HG03064 (cell line): ENCODE data around the gene CTRB2.
"Not testable (repeated sequence)": the region's sequence is repeated elsewhere in the genome, so short reads cannot be mapped to it uniquely, and the experiment has no call there.

Source experiments
- ATAC-seq: cut with Tn5 transposase; IDR thresholded peaks from one replicate; pipeline ENCODE4 v1.9.1; 2021; ENCODE audit warnings: low read depth; ENCODE audit not compliant: unreplicated experiment

Gene CTRB2

GRCh38 chr16:75242436-75243078, 35.6 kb upstream of the CTRB2 start:
- not testable (repeated sequence) for ATAC-seq

DNA sequence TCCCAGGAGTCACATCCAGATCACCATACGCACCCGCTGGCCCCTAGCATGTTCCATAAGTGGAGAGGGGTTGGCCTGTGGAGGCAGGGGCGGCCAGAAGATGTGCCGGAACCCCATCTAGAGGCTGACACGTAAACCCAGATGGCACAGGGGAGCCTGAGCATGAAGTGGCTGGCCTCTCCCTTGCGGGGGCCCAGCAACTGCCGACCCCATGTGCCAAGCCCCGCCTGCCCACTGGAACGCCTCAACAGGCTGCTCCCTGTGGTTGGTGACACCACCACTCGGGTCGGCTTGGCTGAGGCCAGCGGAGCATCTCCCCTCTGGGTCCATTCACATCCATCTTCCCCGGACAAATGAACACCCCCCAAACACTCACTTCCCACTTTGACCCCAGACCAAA, 35.0 kb upstream of the CTRB2 start:
- no peak for ATAC-seq

DNA sequence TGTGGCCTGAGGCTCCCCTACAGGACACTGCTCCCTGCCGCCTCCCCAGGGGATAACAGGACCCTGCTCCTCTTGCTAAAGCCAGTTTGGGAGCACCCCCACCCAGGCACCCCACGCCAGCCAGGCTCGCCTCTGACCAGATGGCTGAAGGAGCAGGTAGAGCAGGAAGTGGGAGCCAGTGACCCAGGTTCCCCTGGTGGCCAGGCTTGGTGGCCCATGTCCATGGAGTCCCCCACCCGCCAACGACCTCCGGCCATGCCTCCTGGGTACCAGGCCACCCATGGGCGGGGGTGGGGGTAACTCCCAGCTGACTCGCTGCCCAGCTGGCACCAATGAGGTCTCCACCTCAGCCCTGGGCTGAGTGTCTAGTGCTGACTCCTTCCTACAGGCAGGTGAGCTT, 34.5 kb upstream of the CTRB2 start:
- ATAC-seq, result no peak

GRCh38 chr16:75240633-75241032, 33.7 kb upstream of the CTRB2 start:
- not testable (repeated sequence) for ATAC-seq

GRCh38 chr16:75239542-75240122, 32.7 kb upstream of the CTRB2 start:
- ATAC-seq, result no peak

DNA sequence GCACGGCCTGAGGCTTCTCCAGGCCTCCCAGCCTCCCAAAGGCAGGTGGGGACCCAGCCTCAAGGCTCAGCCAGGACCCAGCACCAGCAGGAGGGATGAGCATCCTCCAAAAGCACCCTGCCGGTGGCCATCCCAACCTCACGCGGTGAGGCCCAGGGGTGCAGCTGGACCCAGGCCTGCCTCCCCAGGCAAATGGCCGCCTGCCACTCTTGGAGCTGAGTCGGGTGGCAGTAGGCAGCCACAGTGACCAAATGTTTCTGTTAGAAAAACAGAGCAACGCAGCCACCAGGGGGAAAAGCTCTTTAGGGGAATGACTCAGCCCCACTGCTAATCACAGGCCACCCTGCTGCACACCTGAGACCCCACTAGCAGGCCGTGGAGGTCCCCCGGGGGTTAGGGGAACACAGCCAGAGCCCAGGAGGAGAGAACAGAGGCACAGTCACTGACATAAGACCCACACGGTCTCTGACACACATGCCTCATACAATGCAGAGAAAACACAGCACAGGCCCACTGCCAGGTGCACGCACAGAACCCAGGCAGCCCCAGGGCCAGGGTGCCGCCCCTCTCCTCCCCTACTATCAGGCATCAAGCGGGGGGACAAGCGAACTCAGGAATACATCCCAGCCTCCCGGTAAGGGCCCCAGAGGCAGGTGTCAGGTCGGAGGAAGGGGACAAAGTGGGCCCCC, 32.0 kb upstream of the CTRB2 start:
- no peak for ATAC-seq

DNA sequence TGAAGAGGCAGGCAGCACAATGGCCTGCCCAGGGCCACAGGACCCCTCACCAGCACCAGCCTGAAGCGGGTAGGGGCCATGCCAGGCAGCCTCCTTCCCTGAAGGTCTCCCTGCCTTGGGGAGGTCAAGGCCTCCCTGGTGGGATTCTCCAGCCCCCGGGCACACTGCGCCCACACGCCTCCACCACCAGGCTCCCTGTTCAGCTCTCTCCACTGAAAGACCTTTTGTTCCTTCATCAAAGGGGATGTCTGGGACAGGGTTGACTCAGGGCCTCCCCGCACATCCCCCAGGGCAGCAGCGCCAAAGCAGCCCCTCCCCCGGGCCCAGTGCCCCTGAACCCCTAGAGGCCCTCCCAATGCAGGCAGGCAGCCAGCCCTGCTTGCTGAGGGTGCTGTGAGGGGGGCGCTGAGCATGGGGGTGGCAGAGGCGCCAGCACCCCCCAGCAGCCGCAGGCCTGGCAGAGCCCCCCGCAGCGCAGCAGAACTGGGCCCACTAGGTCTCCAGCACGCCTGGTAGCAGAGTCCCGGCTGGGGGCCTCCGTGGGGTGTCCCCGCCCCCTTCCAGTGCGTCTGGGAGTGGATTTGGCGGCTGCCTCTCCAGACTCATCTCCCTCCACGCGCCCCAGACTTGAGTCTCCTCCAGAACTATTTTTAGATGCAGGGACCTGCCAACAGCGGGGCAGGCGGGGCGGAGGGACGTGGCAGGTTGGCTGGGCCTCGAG, 31.3 kb upstream of the CTRB2 start:
- no peak for ATAC-seq

GRCh38 chr16:75237398-75238131, 30.6 kb upstream of the CTRB2 start:
- ATAC-seq, result no peak

DNA sequence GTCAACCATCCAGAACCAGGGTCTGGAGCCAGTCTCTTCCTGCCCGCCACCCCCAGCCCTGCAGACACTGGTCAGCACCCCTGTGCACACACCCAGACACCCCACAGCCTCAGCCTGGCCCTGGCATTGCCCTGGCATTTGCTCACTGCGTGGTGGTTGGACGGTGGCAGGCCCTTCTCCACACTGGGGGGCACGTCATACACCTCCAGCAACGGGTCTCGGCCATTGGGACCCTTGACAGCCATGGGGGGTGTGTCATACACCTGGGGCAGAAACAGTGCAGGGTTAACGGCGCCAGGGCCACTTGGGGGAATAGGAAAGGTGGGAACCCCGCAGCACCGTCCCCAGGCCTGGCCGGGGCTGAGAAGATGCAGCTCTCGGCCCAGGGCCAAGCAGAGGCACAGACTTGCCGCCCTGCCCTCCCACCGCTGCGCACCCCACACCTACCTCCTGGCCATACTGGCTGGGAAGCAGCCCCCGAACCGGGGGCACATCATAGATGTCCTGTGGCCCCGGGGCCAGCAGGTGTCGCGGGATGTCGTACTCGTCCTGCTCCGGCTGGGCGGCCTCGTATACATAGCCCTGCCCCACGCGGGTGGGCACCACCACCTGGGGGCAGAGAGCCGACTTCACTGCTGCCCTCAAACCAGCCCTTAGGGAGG, 29.9 kb upstream of the CTRB2 start:
- ATAC-seq, result no peak

- no peak for ATAC-seq
Observed at GRCh38 chr16:75236232-75236631, 29.3 kb upstream of the CTRB2 start.

GRCh38 chr16:75235721-75236193, 28.8 kb upstream of the CTRB2 start:
- no peak for ATAC-seq

GRCh38 chr16:75234856-75235696, 28.1 kb upstream of the CTRB2 start:
- no peak for ATAC-seq

DNA sequence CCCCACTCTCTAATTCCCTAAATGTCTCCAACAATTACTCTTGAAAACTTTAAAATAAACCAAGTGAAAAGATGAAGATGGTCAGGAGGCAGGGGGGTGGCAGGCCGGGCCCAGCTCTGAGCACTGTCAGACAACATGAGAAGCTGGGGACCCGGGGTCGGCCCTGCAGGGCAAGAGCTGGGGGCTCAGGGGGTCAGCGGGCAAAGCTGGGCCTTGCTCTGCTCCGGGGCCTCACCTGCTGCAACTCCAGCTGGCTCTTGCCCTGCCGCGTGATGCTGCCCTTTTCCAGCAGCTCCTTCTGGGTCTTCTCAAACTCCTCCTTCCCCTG, 26.6 kb upstream of the CTRB2 start:
- ATAC-seq, result no peak

DNA sequence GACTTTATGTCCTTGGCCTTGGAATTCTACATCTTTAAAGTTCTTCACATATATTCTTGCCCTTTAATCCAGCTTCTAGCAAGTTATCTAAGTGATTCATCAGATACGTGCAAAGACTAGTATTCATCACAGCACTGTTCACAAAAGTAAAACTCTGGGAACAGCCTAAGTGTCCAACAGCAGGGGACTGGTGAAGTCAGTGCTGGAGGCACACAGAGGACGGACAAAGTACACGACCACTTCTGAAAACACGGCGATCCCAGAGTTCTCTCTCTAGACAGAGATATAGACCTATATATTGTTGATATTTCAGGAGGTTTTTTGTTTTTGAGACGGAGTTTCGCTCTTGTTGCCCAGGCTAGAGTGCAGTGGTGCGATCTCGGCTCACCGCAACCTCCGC, 24.6 kb upstream of the CTRB2 start:
- no peak for ATAC-seq

DNA sequence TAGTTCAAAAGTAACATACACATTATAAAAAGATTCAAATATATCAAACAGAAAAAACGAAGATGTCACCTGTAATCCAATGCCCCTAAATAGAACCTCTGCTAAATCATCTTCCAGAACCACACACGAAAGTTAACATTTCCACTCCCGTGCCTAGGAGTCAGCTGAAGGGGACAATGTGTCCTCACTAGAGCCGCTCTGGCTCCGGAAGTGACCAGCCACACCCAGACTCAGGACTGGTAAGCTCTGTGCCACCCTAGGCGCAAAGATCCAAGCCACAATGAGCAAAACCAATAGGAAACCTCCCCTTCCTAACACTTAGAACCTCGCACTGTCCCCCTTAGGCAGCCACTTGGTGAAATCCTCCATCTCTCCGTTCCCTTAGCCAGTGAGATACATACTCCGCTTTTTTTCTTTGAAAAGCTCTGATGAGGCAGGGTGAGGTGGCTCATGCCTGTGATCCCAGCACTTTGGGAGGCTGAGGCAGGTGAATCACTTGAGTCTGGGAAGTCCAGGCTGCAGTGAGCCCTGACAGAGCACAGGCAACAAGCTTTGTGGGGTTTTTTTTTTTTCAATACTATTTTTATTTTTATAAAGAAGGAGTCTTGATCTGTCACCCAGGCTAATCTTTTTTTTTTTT, 23.6 kb upstream of the CTRB2 start:
- ATAC-seq, result no peak

DNA sequence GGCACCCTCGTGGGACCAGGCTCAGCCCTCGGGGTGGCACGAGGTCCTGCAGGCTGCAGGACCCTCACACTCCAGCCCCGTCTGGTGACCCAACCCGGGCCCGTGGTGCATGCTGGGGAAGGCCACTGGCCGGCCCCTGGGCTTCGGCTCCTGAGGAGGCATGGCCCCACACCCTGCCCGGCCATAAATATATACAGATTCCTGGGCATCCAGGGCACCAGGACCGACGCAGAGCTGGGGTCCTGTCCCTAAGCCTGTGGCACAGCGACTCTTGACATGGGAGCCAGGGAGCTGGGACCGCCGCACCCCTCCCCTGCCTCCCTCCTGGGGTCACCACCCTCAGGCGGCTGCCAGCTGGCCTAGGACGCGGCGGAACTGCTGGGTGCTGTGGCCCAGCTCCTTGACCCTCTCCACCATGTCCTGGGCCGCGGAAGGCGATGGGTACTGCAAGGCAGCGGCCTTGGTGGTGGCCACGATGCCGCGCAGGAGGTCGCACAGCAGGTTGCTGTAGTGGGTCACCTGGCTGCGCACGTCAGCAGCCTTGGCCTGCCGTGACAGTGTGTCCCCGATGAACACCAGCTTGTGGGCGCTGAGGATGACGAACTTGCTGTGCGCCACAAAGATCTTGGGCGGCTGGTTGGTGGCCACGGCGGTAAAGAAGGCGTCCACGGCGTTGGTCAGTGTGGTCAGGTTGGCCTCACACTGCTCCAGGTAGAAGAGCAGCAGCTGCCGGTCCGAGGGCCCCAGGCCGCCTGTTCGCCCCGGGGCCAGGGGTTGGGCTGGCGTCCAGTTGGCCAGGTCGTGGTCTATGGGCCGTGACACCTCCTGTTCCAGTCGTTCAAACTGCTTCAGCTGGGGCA, 22.4 kb upstream of the CTRB2 start:
- no peak for ATAC-seq

DNA sequence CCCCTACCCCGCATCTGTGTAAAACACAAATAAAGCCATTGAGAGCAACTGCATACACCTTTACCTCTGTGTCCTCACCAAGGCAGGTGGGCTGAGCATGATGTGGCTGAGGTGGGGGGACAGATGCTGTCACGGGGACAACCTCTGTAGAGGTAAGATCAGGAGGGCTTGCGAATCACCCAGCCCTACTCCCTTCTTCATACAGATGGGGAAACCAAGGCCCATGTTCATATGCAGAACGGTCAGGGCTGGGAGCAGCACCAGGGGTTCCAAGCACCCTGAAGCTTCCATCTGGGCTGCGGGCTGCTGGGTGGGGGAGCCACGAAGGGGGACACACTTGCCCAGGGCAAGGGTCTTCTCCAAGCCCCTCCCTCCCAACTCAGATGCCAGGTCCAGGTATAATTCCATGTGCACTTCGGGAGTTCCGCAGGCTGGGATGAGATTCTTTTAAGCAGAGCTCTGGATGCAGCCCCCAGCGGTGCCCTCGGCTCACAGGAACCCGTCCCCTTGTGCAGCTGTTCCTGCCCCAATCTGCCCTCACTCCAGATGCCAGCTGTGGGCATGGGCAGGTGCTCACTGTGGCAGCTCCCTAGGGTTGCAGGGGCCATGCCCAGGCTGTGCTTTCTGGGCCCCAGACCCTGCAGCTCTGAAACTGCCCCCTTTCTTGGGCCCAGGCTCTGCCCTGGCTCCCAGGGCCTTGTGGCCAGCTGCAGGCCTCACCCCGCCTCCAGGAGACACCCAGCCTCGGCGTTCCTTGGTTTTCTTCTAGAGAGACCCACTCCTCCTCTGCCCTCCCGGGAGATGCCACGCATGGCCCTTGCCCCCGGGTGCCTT, 21.4 kb upstream of the CTRB2 start:
- ATAC-seq, result no peak
